ENCODE measurements around the gene GPR155. TPM values are rescaled to one million over a fixed set of nuclear protein-coding genes. Genes with fewer than 3 reads are reported as not detected.

GPR155 gene
- total RNA-seq, 1 donor from 2014 or later = 0.74 TPM

DNA sequence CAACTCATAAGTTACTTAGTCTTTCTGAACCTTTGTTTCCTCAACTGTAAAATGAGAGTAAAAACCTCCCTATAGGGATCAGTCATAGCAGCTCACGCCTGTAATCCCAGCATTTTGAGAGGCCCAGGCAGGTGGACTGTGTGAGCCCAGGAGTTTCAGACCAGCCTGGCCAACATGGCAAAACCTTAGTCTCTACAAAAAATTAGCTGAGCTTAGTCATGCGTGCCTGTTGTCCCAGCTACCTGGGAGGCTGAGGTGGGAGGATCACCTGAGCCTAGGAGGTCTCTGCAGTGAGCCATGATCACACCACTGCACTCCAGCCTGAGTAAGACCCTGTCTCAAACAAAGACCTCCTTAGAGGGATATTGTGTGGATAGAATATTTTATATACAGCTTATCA is 2.3 kb downstream of the GPR155 start:
- H3K9me3 Mint-ChIP-seq (ENCODE audit: low read depth) = peaks cover 3% of the 10 kb centered on the region
- peaks cover 4% of the 10 kb centered on the region for H3K4me1 Mint-ChIP-seq (ENCODE audit: low read depth)
- H3K27ac Mint-ChIP-seq = no peak overlapping the region

DNA sequence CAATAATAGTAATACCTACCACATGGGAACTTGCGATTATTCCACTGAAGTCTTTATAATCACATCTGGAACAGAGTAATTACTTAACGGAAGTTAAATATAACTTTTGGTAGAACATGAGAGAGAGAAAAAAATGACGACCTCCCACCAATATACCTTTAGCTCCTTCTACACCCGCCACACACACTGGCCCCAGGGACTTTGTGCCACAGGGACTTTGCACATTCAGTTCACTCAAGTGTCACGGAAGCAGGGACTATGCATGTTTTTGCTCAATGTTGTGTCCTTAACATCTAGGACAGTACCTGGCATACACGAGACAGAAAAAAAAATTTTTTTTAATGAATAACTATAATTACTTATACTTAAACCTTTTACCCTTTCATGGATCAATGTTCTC is 4.0 kb downstream of the GPR155 start:
- H3K27me3 Mint-ChIP-seq = peaks cover 19% of the 10 kb centered on the region
- H3K4me1 Mint-ChIP-seq (ENCODE audit: low read depth) = peaks cover 4% of the 10 kb centered on the region
- TF ChIP-seq, protein P1, sequence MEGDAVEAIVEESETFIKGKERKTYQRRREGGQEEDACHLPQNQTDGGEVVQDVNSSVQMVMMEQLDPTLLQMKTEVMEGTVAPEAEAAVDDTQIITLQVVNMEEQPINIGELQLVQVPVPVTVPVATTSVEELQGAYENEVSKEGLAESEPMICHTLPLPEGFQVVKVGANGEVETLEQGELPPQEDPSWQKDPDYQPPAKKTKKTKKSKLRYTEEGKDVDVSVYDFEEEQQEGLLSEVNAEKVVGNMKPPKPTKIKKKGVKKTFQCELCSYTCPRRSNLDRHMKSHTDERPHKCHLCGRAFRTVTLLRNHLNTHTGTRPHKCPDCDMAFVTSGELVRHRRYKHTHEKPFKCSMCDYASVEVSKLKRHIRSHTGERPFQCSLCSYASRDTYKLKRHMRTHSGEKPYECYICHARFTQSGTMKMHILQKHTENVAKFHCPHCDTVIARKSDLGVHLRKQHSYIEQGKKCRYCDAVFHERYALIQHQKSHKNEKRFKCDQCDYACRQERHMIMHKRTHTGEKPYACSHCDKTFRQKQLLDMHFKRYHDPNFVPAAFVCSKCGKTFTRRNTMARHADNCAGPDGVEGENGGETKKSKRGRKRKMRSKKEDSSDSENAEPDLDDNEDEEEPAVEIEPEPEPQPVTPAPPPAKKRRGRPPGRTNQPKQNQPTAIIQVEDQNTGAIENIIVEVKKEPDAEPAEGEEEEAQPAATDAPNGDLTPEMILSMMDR (IDR thresholded peaks at IDR 0.05; ENCODE audit: unreplicated experiment) = no peak
- H3K27ac Mint-ChIP-seq = no peak overlapping the region
- no peaks in the 10 kb centered on the region for H3K9me3 Mint-ChIP-seq (ENCODE audit: low read depth)
- DNase-seq (ENCODE audit: low spot score, unreplicated experiment) = no peak
- H3K36me3 Mint-ChIP-seq (ENCODE audit: insufficient read depth) = no peaks in the 10 kb centered on the region
- no peak overlapping the region for H3K4me3 Mint-ChIP-seq (ENCODE audit: low read depth)

More for the DNA sequence above, 2.3 kb downstream of the GPR155 start:
- TF ChIP-seq, protein P1 (IDR thresholded peaks at IDR 0.05; ENCODE audit: unreplicated experiment) = no peak
- Mint-ChIP-seq H3K36me3 (ENCODE audit: insufficient read depth) (no peaks in the 10 kb centered on the region), H3K4me3 (ENCODE audit: low read depth) (no peak overlapping the region), H3K27me3 (peaks cover 23% of the 10 kb centered on the region)
- DNase-seq (ENCODE audit: low spot score, unreplicated experiment) = no peak

DNA sequence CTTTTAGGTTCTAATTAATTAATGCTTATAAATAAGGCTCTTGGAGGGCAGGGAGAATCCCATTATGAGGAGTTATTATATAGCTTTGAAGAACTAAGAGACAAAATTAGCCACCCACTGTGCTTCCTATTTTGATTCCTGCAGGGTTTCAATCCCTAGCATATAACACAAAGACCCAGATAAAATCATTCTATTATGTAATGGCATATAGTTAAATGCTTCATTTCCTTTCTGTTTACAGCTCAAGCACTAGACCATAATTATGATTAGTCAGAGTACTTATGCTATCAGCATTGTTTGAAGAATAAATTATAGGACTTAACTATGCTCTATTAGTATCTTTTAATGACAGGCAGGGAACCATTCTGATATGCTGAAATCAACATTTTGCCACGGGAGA is 9.1 kb downstream of the GPR155 start:
- Mint-ChIP-seq H3K36me3 (ENCODE audit: insufficient read depth) (no peaks in the 10 kb centered on the region), H3K9me3 (ENCODE audit: low read depth) (no peaks in the 10 kb centered on the region), H3K27ac (no peak overlapping the region), H3K4me1 (ENCODE audit: low read depth) (no peaks in the 10 kb centered on the region), H3K4me3 (ENCODE audit: low read depth) (no peak overlapping the region), H3K27me3 (no peaks in the 10 kb centered on the region)
- DNase-seq (ENCODE audit: low spot score, unreplicated experiment) = no peak
- TF ChIP-seq, protein P1 (IDR thresholded peaks at IDR 0.05; ENCODE audit: unreplicated experiment) = no peak

DNA sequence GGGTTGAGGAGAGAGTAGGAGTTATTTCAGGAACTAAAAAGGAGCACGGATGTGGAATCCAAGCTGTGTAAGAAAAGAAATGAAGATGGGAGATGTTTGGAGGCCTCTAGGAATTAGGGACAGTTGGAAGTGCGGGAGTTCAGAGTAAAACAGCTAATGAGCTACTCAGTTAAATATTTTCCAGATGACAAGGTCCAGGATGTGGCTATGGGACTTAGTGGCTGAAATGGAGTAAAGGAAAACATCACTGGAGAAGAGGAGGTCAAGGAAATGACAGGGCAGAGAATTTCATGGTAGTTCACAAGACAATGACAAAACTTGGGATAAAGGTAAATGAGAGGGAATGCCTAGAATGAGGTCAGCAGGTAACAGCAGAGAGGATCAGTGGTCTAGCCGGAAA is 13.0 kb downstream of the GPR155 start:
- H3K27me3 Mint-ChIP-seq = no peaks in the 10 kb centered on the region

DNA sequence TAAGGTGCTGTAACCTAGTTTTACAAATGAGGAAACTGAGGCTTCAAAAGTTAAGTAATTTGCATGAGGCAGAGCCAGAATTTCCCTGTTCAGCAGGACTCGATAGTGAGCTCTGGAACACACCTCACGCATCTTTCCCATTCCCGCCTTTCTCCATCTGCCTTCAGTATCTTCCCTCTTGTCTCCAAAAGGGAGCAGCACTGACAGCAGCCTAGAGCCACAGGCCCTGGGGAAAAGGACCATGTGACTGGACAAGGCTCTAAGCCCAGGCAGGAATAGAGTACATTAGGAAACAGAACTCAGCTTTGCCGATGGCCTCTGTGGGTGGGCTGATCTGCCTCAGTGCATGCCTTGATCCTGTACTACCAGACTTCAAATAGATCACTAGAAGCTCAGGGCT is 21.5 kb downstream of the GPR155 start:
- no peak for DNase-seq (ENCODE audit: low spot score, unreplicated experiment)
- Mint-ChIP-seq H3K4me3 (ENCODE audit: low read depth) (no peak overlapping the region), H3K9me3 (ENCODE audit: low read depth) (no peaks in the 10 kb centered on the region), H3K27ac (no peak overlapping the region), H3K36me3 (ENCODE audit: insufficient read depth) (no peaks in the 10 kb centered on the region), H3K4me1 (ENCODE audit: low read depth) (no peaks in the 10 kb centered on the region), H3K27me3 (peaks cover 3% of the 10 kb centered on the region)
- TF ChIP-seq, protein P1 (IDR thresholded peaks at IDR 0.05; ENCODE audit: unreplicated experiment) = no peak

More for the DNA sequence above, 13.0 kb downstream of the GPR155 start:
- TF ChIP-seq, protein P1 (IDR thresholded peaks at IDR 0.05; ENCODE audit: unreplicated experiment) = no peak
- H3K4me3 Mint-ChIP-seq (ENCODE audit: low read depth) = no peak overlapping the region
- H3K9me3 Mint-ChIP-seq (ENCODE audit: low read depth) = no peaks in the 10 kb centered on the region
- H3K36me3 Mint-ChIP-seq (ENCODE audit: insufficient read depth) = no peaks in the 10 kb centered on the region
- H3K4me1 Mint-ChIP-seq (ENCODE audit: low read depth) = no peaks in the 10 kb centered on the region
- H3K27ac Mint-ChIP-seq = no peak overlapping the region
- no peak for DNase-seq (ENCODE audit: low spot score, unreplicated experiment)

Data from progenitor cell of endocrine pancreas (in vitro differentiated cells).